Measurements from ENCODE around the gene NAB1.

Gene NAB1

GRCh38 chr2:190637903-190638618 is 10.8 kb upstream of the NAB1 start:
- DNase-seq: no peak

GRCh38 chr2:190640117-190640516 is 8.8 kb upstream of the NAB1 start:
- DNase-seq: no peak

GRCh38 chr2:190641469-190641868 is 7.4 kb upstream of the NAB1 start:
- no peak for DNase-seq

- DNase-seq: peak; percentile 44
Measured at GRCh38 chr2:190646780-190647522, 1.9 kb upstream of the NAB1 start.

- DNase-seq: peak; percentile 92
Measured at GRCh38 chr2:190648289-190649034, 421 bp upstream of the NAB1 start.

GRCh38 chr2:190649798-190650390 is 1.0 kb downstream of the NAB1 start:
- DNase-seq: peak; percentile 49

GRCh38 chr2:190651413-190651812 is 2.5 kb downstream of the NAB1 start:
- no peak for DNase-seq

- no peak for DNase-seq
Measured at GRCh38 chr2:190653231-190653630, 4.3 kb downstream of the NAB1 start.

- no peak for DNase-seq
Measured at GRCh38 chr2:190653931-190654330, 5.0 kb downstream of the NAB1 start.

- no peak for DNase-seq
Measured at GRCh38 chr2:190655113-190655512, 6.2 kb downstream of the NAB1 start.

- no peak for DNase-seq
Measured at GRCh38 chr2:190655570-190655969, 6.7 kb downstream of the NAB1 start.

GRCh38 chr2:190656301-190656700 is 7.4 kb downstream of the NAB1 start:
- no peak for DNase-seq

- no peak for DNase-seq
Measured at GRCh38 chr2:190657474-190658255, 8.8 kb downstream of the NAB1 start.

- DNase-seq: no peak
Measured at GRCh38 chr2:190659553-190659952, 10.7 kb downstream of the NAB1 start.

GRCh38 chr2:190662754-190663153 is 13.9 kb downstream of the NAB1 start:
- DNase-seq: no peak

- no peak for DNase-seq
Measured at GRCh38 chr2:190663348-190663747, 14.5 kb downstream of the NAB1 start.

GRCh38 chr2:190663839-190664238 is 15.0 kb downstream of the NAB1 start:
- no peak for DNase-seq

GRCh38 chr2:190664240-190664639 is 15.4 kb downstream of the NAB1 start:
- no peak for DNase-seq

GRCh38 chr2:190666895-190667294 is 18.0 kb downstream of the NAB1 start:
- DNase-seq: no peak

- no peak for DNase-seq
Measured at GRCh38 chr2:190668892-190669291, 20.0 kb downstream of the NAB1 start.

- DNase-seq: no peak
Measured at GRCh38 chr2:190670182-190670946, 21.5 kb downstream of the NAB1 start.
